Upper lobe of right lung (tissue), 1 donor: ENCODE measurements around the gene TMEM89. TPM values are rescaled to one million over a fixed set of nuclear protein-coding genes. Genes with fewer than 3 reads are reported as not detected.

Experiments used
- ATAC-seq: fragments of 200-7000 bp; cut with Tn5 transposase; one replicate; pipeline ENCODE4 v1.9.1; 2020; ENCODE audit warnings: mild to moderate bottlenecking, moderate library complexity
- DNase-seq: peaks from one replicate; pipeline ENCODE4 v3.0.0-alpha.2; 2020
- H3K27ac ChIP-seq: fragments of 200-600 bp; one replicate; pipeline ENCODE4 v1.8.0; 2022
- H3K27me3 ChIP-seq: fragments of 200-600 bp; one replicate; pipeline ENCODE4 v1.8.0; 2022; ENCODE audit warnings: mild to moderate bottlenecking
- H3K36me3 ChIP-seq: fragments of 200-600 bp; one replicate; pipeline ENCODE4 v1.8.0; 2022
- H3K4me1 ChIP-seq: fragments of 200-600 bp; one replicate; pipeline ENCODE4 v1.8.0; 2022
- H3K4me3 ChIP-seq: fragments of 200-600 bp; one replicate; pipeline ENCODE4 v1.8.0; 2022; ENCODE audit warnings: mild to moderate bottlenecking
- H3K9me3 ChIP-seq: fragments of 200-600 bp; one replicate; pipeline ENCODE4 v1.8.0; 2022
- CTCF ChIP-seq: fragments of 200-600 bp; IDR thresholded peaks from one replicate; pipeline ENCODE4 v1.8.0; 2022; ENCODE audit warnings: antibody characterized with exemption
- intact Hi-C: fragments of 100-400 bp; cut with DNase I; formaldehyde crosslinking; loops from one replicate; pipeline ENCODE4 v1.11.0; 2022
- total RNA-seq: library from RNA; stranded (reverse); fragmentation: NEBNext Ultra II Directional; extraction: Animal tissue kit (Norgen Biotek cat#: 25700); gene quantifications from one replicate; pipeline ENCODE4 v1.2.1, GENCODE V29; 2021
- donor health status: DM: no; HTN: yes; CAD: no; lungs with severe emphysema.

Gene TMEM89
- total RNA-seq, 1 donor from 2014 or later, result not detected

DNA sequence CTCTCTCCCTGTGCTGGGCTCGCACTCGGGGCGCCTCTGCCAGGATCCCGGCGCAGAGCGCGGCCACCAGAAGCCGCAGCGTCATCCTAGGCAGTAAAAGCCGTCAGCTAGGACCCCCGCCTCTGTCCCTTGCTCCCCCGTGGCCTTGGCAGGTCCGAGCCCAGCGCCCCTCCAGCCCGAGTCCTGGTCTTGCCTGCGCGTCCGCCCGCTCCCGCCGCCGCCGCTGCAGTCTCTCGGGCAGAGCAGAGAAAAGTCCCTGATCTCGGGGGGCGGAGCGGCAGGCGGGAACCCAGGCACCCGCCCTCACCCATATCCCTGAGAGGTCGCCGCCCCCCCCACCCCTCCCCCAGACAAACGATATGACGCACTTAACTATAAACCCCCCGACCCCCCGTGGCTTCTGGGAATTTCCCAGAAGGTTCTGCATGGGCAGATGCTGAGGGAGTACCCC, 26.5 kb downstream of the TMEM89 start, which contains the start of gene COL7A1:
COL7A1 (minus strand) TSS at position 255 of the 451 bp plus-strand sequence; CDS start at position 85, 170 bp downstream.
- Histone ChIP-seq H3K36me3 (peaks cover 21% of the 10 kb centered on the region), H3K27ac (no peak within 1 kb of the TSS), H3K4me3 (no peak within 1 kb of the TSS), H3K4me1 (peaks cover 3% of the 10 kb centered on the region), H3K27me3 (peaks cover 13% of the 10 kb centered on the region), H3K9me3 (no peaks in the 10 kb centered on the region)
- no peak for TF ChIP-seq CTCF
- intact Hi-C loops, result no loop called here
- ATAC-seq (no peak), DNase-seq (no peak)

- ATAC-seq (no peak), DNase-seq (no peak)
- H3K27me3 ChIP-seq, result peaks cover 13% of the 10 kb centered on the region
- no peak for TF ChIP-seq CTCF
- no peak overlapping the region for H3K4me3 ChIP-seq
- H3K9me3 ChIP-seq, result no peaks in the 10 kb centered on the region
- H3K36me3 ChIP-seq, result peaks cover 15% of the 10 kb centered on the region
- no peak overlapping the region for H3K27ac ChIP-seq
- intact Hi-C loops, result no loop called here
- peaks cover 3% of the 10 kb centered on the region for H3K4me1 ChIP-seq
Observed at GRCh38 chr3:48594417-48595049, 27.0 kb downstream of the TMEM89 start.

DNA sequence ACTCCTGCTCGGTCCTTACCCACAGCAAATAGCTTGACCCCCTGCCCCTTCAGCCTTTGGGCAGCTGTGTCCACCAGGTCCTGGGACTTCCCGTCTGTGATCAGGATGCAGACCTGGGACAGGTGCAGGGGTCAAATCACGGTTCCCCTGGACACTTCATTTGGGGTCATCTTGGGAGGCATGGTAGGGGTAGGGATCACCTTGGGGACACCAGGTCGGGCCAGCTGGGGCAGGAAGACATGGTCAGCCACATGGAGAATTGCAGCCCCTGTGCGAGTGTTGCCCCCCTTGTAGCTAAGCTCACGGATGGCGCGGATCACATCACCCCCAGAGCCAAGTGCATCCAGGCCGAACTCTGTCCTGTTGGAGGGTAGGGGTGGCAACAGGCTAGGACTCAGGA, 28.2 kb downstream of the TMEM89 start:
- H3K4me3 ChIP-seq, result no peak overlapping the region
- H3K27ac ChIP-seq, result no peak overlapping the region
- DNase-seq (no peak), ATAC-seq (no peak)
- H3K27me3 ChIP-seq, result peaks cover 13% of the 10 kb centered on the region
- no peak for TF ChIP-seq CTCF
- peaks cover 3% of the 10 kb centered on the region for H3K4me1 ChIP-seq
- no peaks in the 10 kb centered on the region for H3K9me3 ChIP-seq
- peaks cover 3% of the 10 kb centered on the region for H3K36me3 ChIP-seq
- intact Hi-C loops, result no loop called here

DNA sequence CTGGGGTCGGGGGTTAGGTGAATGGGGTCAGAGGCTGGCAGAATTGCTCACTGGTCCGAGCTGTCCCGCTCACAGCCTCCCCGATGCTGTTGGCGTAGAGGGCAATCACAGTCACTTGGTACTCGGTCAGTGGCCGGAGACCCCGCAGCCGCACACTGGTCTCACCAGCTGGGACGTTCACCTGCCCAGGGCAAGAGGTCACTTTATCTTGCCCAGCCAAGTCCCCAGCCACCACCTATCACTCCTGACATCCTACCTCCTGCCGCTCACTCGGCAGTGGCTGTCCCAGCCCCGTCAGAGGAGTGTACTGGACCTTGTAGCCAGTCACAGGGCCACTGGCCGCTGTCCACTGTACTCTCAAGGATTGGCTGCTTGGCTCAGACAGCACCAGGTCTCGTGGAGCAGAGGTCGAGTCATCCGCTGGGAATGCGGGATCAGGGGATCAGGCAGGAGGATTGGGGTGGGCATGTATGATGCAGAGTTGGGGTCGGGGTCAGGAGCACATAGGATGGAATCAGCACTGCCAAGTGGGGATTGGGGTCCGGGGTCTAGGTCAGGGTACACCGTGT, 29.0 kb downstream of the TMEM89 start:
- Histone ChIP-seq H3K27me3 (peaks cover 13% of the 10 kb centered on the region), H3K36me3 (no peaks in the 10 kb centered on the region), H3K4me1 (peaks cover 3% of the 10 kb centered on the region), H3K27ac (no peak overlapping the region), H3K4me3 (no peak overlapping the region), H3K9me3 (no peaks in the 10 kb centered on the region)
- intact Hi-C loops, result no loop called here
- TF ChIP-seq CTCF, result no peak
- DNase-seq (no peak), ATAC-seq (no peak)

DNA sequence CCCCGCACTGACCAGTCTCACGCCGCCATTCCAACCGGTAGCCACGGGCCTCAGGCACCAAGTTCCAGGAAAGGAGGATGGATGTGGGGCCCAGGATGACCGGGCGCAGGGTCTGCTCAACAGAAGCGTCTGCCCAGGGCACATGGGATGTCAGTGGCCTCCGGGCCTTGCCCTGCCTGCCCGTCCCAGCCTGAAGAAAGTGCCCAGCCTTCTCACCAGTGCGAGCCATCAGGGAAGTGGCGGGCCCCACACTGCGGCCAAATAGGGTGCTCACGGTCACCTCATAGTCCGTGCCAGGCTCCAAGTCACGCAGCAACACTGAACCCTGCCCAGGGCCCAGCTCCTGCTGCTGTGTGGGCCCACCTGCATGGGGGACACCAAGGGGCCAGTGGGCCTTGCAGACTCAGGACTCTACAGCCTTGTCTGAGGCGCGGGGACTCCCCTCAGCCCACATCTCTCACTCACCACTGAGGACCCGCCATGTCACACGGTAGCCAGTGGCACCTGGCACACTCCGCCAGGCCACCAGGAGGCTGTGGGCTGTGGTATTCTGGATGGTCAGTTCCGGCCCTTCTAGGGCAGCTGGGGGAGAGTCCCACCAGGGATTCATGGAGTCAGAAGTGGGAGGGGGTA, 29.6 kb downstream of the TMEM89 start:
- ATAC-seq (no peak), DNase-seq (no peak)
- no peak overlapping the region for H3K27ac ChIP-seq
- peaks cover 13% of the 10 kb centered on the region for H3K27me3 ChIP-seq
- peaks cover 3% of the 10 kb centered on the region for H3K4me1 ChIP-seq
- no peaks in the 10 kb centered on the region for H3K36me3 ChIP-seq
- H3K9me3 ChIP-seq, result no peaks in the 10 kb centered on the region
- intact Hi-C loops, result no loop called here
- H3K4me3 ChIP-seq, result no peak overlapping the region
- TF ChIP-seq CTCF, result no peak
